Trophoblast cell (in vitro differentiated cells and primary cell): ENCODE data around the gene XG.
A peak's percentile ranks its signal among the peaks of the same experiment; 100 is the strongest.
"Not testable (repeated sequence)": the region's sequence is repeated elsewhere in the genome, so short reads cannot be mapped to it uniquely, and the experiment has no call there.

ENCODE experiments used
- DNase-seq, 2 donors: peaks; one replicate each; pipeline ENCODE4 v3.0.0-alpha.2; 2016
- H2AFZ ChIP-seq: 2 replicates; pipeline ENCODE4 v1.6.1; 2013; ENCODE audit warnings: low read length, moderate library complexity, mild to moderate bottlenecking; ENCODE audit not compliant: insufficient read depth, poor library complexity
- H2AK5ac ChIP-seq: 2 replicates; pipeline ENCODE4 v1.6.1; 2013; ENCODE audit warnings: mild to moderate bottlenecking, low read length
- H2BK120ac ChIP-seq: 2 replicates; pipeline ENCODE4 v1.6.1; 2013; ENCODE audit warnings: low read length, mild to moderate bottlenecking, moderate library complexity; ENCODE audit not compliant: insufficient read depth, poor library complexity
- H2BK12ac ChIP-seq: 2 replicates; pipeline ENCODE4 v1.6.1; 2013; ENCODE audit warnings: mild to moderate bottlenecking, low read length, moderate library complexity
- H2BK5ac ChIP-seq: 2 replicates; pipeline ENCODE4 v1.6.1; 2013; ENCODE audit warnings: low read length, low read depth, moderate library complexity, mild to moderate bottlenecking; ENCODE audit not compliant: poor library complexity
- H3K14ac ChIP-seq: 2 replicates; pipeline ENCODE4 v1.6.1; 2013; ENCODE audit warnings: mild to moderate bottlenecking, low read length
- H3K18ac ChIP-seq: 2 replicates; pipeline ENCODE4 v1.6.1; 2013; ENCODE audit warnings: mild to moderate bottlenecking, low read length
- H3K23ac ChIP-seq: 2 replicates; pipeline ENCODE4 v1.6.1; 2013; ENCODE audit warnings: low read length
- H3K27ac ChIP-seq: 2 replicates; pipeline ENCODE4 v1.5.1; 2013; ENCODE audit warnings: low read depth, mild to moderate bottlenecking, inconsistent platforms, low read length, moderate library complexity
- H3K27me3 ChIP-seq: 2 replicates; pipeline ENCODE4 v1.6.1; 2013; ENCODE audit warnings: inconsistent platforms, mild to moderate bottlenecking, low read length, moderate library complexity; ENCODE audit not compliant: insufficient read depth
- H3K36me3 ChIP-seq, 2 experiments: 1 replicate in 1 of 2; 2 replicates in 1 of 2; pipeline ENCODE4 v1.6.1; 2013; ENCODE audit warnings: low read length in 2 of 2, mild to moderate bottlenecking in 2 of 2, moderate library complexity in 1 of 2; ENCODE audit not compliant: insufficient read depth in 2 of 2, control insufficient read depth in 1 of 2
- H3K4ac ChIP-seq: 2 replicates; pipeline ENCODE4 v1.6.1; 2013; ENCODE audit warnings: low read depth, mild to moderate bottlenecking, low read length, moderate library complexity
- H3K4me1 ChIP-seq, 2 experiments: 1 replicate in 1 of 2; 2 replicates in 1 of 2; pipeline ENCODE4 v1.6.1; 2013; ENCODE audit warnings: low read length in 2 of 2, mild to moderate bottlenecking in 2 of 2, moderate library complexity in 1 of 2; ENCODE audit not compliant: insufficient read depth in 2 of 2, control insufficient read depth in 1 of 2
- H3K4me2 ChIP-seq: 2 replicates; pipeline ENCODE4 v1.6.1; 2013; ENCODE audit warnings: inconsistent platforms, mild to moderate bottlenecking, low read length, moderate library complexity
- H3K4me3 ChIP-seq: 2 replicates; pipeline ENCODE4 v1.5.1; 2013; ENCODE audit warnings: mild to moderate bottlenecking, low read depth, low read length, inconsistent platforms
- H3K79me1 ChIP-seq: one replicate; pipeline ENCODE4 v1.6.1; 2013; ENCODE audit warnings: low read length
- H3K79me2 ChIP-seq: 2 replicates; pipeline ENCODE4 v1.6.1; 2013; ENCODE audit warnings: low read length, mild to moderate bottlenecking; ENCODE audit not compliant: control insufficient read depth, insufficient read depth, poor library complexity
- H3K9ac ChIP-seq: 2 replicates; pipeline ENCODE4 v1.6.1; 2013; ENCODE audit warnings: mild to moderate bottlenecking, low read length
- H3K9me3 ChIP-seq: 2 replicates; pipeline ENCODE4 v1.6.1; 2013; ENCODE audit warnings: low read depth, mild to moderate bottlenecking, control low read depth, inconsistent platforms, low read length; ENCODE audit not compliant: insufficient read depth
- H4K12ac ChIP-seq: 2 replicates; pipeline ENCODE4 v1.6.1; 2013; ENCODE audit warnings: low read depth, mild to moderate bottlenecking, low read length, moderate library complexity
- H4K8ac ChIP-seq: 2 replicates; pipeline ENCODE4 v1.6.1; 2013; ENCODE audit warnings: low read depth, mild to moderate bottlenecking, low read length, moderate library complexity
- H4K91ac ChIP-seq: one replicate; pipeline ENCODE4 v1.6.1; 2013; ENCODE audit warnings: low read depth, mild to moderate bottlenecking, low read length, moderate library complexity
- WGBS: extraction: QIAGEN DNeasy Blood & Tissue Kit; methylation state at CpG from one replicate; pipeline ENCODE4 v1.1.7; 2013; ENCODE audit warnings: missing lambda C conversion rate; ENCODE audit not compliant: insufficient read length, insufficient coverage; ENCODE audit errors: extremely low coverage; 5-methylcytosine and 5-hydroxymethylcytosine counted together

Gene XG

DNA sequence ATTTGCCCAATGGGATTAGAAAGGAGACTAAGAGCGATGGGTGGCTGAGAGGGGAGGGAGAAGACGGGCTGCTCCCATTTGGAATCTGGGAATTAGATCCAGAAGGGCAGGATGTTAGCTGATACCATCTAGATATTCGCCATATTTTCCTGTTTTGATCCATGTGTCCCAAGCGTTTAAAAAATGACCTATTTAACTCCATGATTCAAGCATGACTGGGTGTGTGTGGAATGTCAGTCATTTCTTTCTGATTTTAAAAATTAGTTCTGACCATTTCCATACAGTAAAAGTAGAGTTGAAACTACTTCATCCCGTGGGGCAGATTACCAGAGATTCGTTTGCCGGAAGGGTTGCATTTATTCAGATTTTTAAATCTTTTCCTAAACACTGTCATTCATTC is 601 bp downstream of the XG start:
- H3K4ac ChIP-seq, H2AK5ac ChIP-seq, H3K9ac ChIP-seq, H3K14ac ChIP-seq, H3K4me3 ChIP-seq, H3K79me2 ChIP-seq, H3K9me3 ChIP-seq, H4K91ac ChIP-seq, H3K27me3 ChIP-seq, H3K36me3 ChIP-seq, H3K27ac ChIP-seq, H3K79me1 ChIP-seq, H3K18ac ChIP-seq, H4K12ac ChIP-seq, H2BK12ac ChIP-seq, H3K4me1 ChIP-seq, H3K4me2 ChIP-seq, H2BK5ac ChIP-seq, H2AFZ ChIP-seq, H3K23ac ChIP-seq, H4K8ac ChIP-seq, H2BK120ac ChIP-seq: not testable (repeated sequence)
- no CpG with 5 or more reads among the region's 7 CpGs for WGBS
- peak in 1 of 2 donors; percentile 56 for DNase-seq

GRCh38 chrX:2755163-2755715 is 3.4 kb downstream of the XG start:
- not testable (repeated sequence) for H2BK120ac ChIP-seq, H3K9ac ChIP-seq, H4K91ac ChIP-seq, H3K27ac ChIP-seq, H3K4me3 ChIP-seq, H3K27me3 ChIP-seq, H3K4me1 ChIP-seq, H3K79me2 ChIP-seq, H3K79me1 ChIP-seq, H3K14ac ChIP-seq, H3K9me3 ChIP-seq, H3K4me2 ChIP-seq, H3K23ac ChIP-seq, H3K18ac ChIP-seq, H3K36me3 ChIP-seq, H3K4ac ChIP-seq, H2BK5ac ChIP-seq, H4K12ac ChIP-seq, H2AFZ ChIP-seq, H2AK5ac ChIP-seq, H2BK12ac ChIP-seq, H4K8ac ChIP-seq
- no CpG with 5 or more reads among the region's 5 CpGs for WGBS
- DNase-seq = peak; percentile 18 to 42

- Histone ChIP-seq H2BK12ac (no peak overlapping the region), H3K36me3 (no peaks in the 10 kb centered on the region), H3K4me3 (no peak overlapping the region), H2BK5ac (no peak overlapping the region), H2AK5ac (no peak overlapping the region), H3K27me3 (no peaks in the 10 kb centered on the region), H3K9ac (no peak overlapping the region), H3K4ac (no peak overlapping the region), H3K14ac (no peak overlapping the region), H3K4me1 (peaks cover 3% of the 10 kb centered on the region in 2 experiments), H3K9me3 (no peaks in the 10 kb centered on the region), H3K79me1 (no peaks in the 10 kb centered on the region), H3K18ac (no peak overlapping the region), H2BK120ac (no peak overlapping the region), H3K23ac (no peak overlapping the region), H3K4me2 (no peak overlapping the region), H3K27ac (no peak overlapping the region), H4K12ac (no peak overlapping the region), H4K91ac (no peak overlapping the region), H2AFZ (no peak overlapping the region), H4K8ac (no peak overlapping the region), H3K79me2 (no peaks in the 10 kb centered on the region)
- WGBS = no CpG with 5 or more reads among the region's 10 CpGs
- DNase-seq = no peak
Measured at GRCh38 chrX:2756548-2756947, 4.7 kb downstream of the XG start.

DNA sequence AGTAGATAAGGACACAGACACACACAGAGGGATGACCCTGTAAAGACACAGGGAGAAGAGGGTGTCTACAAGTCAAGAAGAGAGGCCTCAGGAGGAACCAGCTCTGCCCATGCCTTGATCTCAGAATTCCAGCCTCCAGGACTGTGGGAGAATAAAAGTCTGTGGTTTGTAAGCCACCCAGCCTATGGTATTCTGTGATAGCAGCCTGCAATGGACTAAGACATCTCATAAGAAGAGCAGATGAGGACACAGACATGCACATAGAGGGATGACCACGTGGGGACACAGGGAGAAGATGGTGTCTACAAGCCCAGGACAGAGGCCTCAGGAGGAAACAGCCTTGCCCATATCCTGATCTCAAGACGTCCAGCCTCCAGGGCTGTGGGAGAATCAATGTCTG is 9.4 kb downstream of the XG start:
- no peak for DNase-seq
- Histone ChIP-seq H3K9ac (no peak overlapping the region), H3K79me1 (no peaks in the 10 kb centered on the region), H3K27ac (no peak overlapping the region), H3K4me3 (no peak overlapping the region), H3K18ac (no peak overlapping the region), H3K4me2 (no peak overlapping the region), H2AK5ac (no peak overlapping the region), H4K8ac (no peak overlapping the region), H2BK5ac (no peak overlapping the region), H2BK120ac (no peak overlapping the region), H3K4me1 (peaks cover 0 to 3% of the 10 kb centered on the region in 2 experiments), H3K9me3 (no peaks in the 10 kb centered on the region), H4K12ac (no peak overlapping the region), H3K79me2 (no peaks in the 10 kb centered on the region), H3K23ac (no peak overlapping the region), H4K91ac (no peak overlapping the region), H3K36me3 (no peaks in the 10 kb centered on the region), H2AFZ (no peak overlapping the region), H2BK12ac (no peak overlapping the region), H3K27me3 (no peaks in the 10 kb centered on the region), H3K14ac (no peak overlapping the region), H3K4ac (no peak overlapping the region)
- no CpG with 5 or more reads among the region's 2 CpGs for WGBS
